ENCODE data around the gene RAB11FIP3. TPM values are rescaled to one million over a fixed set of nuclear protein-coding genes. Genes with fewer than 3 reads are reported as not detected.

Gene RAB11FIP3
- total RNA-seq, 1 experiment from 2014 or later: 37.1 TPM

- Histone ChIP-seq H3K27me3 (ENCODE audit: insufficient read depth, low read length) (no peaks in the 10 kb centered on the region), H2BK120ac (ENCODE audit: low read depth, low read length, poor library complexity, severe bottlenecking) (no peak overlapping the region), H3K56ac (ENCODE audit: insufficient read length, low read depth, low read length) (no peak overlapping the region), H3K14ac (ENCODE audit: insufficient read depth, low read length) (no peak overlapping the region), H2AFZ (ENCODE audit: low read length) (no peak overlapping the region), H3K4me1 (ENCODE audit: insufficient read depth, low read length) (no peaks in the 10 kb centered on the region), H4K20me1 (ENCODE audit: control insufficient read depth, insufficient read depth, insufficient read length) (no peaks in the 10 kb centered on the region), H2BK5ac (ENCODE audit: insufficient read length, low read length) (no peak overlapping the region), H2AK5ac (ENCODE audit: insufficient read length, low read length) (no peak overlapping the region), H3K27ac (ENCODE audit: insufficient read length, low read depth, low read length) (no peak overlapping the region), H3K23ac (ENCODE audit: insufficient read length, low read depth, low read length) (no peak overlapping the region), H2BK20ac (ENCODE audit: low read depth, low read length, poor library complexity, severe bottlenecking) (no peak overlapping the region), H4K5ac (ENCODE audit: insufficient read length, low read depth, low read length) (no peak overlapping the region), H3K4ac (ENCODE audit: low read depth, low read length) (no peak overlapping the region), H3K9ac (ENCODE audit: extremely low read depth, insufficient read length, low read length) (no peak overlapping the region), H3K4me2 (ENCODE audit: insufficient read depth, insufficient read length, low read length) (no peak overlapping the region), H3K23me2 (ENCODE audit: insufficient read length, low read depth, low read length, poor library complexity, severe bottlenecking) (no peaks in the 10 kb centered on the region), H4K91ac (ENCODE audit: insufficient read length, low read depth, low read length) (no peak overlapping the region), H3K9me3 (ENCODE audit: control insufficient read depth, low read depth, low read length) (no peaks in the 10 kb centered on the region), H2BK12ac (ENCODE audit: insufficient read length, low read depth, low read length) (no peak overlapping the region), H4K8ac (replicated peaks; ENCODE audit: insufficient read length, low read depth, low read length) (no peak overlapping the region), H3T11ph (ENCODE audit: low read length) (no peak overlapping the region), H3K18ac (ENCODE audit: insufficient read length, low read depth, low read length) (no peak overlapping the region), H2BK15ac (ENCODE audit: low read depth, low read length) (no peak overlapping the region), H3K79me1 (ENCODE audit: insufficient read depth, low read depth, low read length, poor library complexity, severe bottlenecking) (no peaks in the 10 kb centered on the region), H3K79me2 (ENCODE audit: insufficient read depth, low read length) (no peaks in the 10 kb centered on the region)
- Mint-ChIP-seq H3K4me1 (peaks cover 0 to 3% of the 10 kb centered on the region in 2 experiments; a peak in 3 of 4 replicates), H3K36me3 (ENCODE audit: insufficient read depth in 1 of 3, low read depth in 3 of 3) (peaks cover 4 to 12% (median 9%) of the 10 kb centered on the region in 3 experiments), H3K27me3 (ENCODE audit: low read depth) (no peaks in the 10 kb centered on the region; the same call in 1 of the 2 replicates), H3K27ac (peak overlapping the region in 2 of 3 experiments; percentile 50 to 93; a peak in 2 of 7 replicates), H3K9me3 (no peaks in the 10 kb centered on the region), H3K4me3 (no peak overlapping the region)
- WGBS (ENCODE audit: extremely low coverage, insufficient read length, low lambda C conversion rate): no CpG with 5 or more reads among the region's 33 CpGs
- TF ChIP-seq, protein P1, sequence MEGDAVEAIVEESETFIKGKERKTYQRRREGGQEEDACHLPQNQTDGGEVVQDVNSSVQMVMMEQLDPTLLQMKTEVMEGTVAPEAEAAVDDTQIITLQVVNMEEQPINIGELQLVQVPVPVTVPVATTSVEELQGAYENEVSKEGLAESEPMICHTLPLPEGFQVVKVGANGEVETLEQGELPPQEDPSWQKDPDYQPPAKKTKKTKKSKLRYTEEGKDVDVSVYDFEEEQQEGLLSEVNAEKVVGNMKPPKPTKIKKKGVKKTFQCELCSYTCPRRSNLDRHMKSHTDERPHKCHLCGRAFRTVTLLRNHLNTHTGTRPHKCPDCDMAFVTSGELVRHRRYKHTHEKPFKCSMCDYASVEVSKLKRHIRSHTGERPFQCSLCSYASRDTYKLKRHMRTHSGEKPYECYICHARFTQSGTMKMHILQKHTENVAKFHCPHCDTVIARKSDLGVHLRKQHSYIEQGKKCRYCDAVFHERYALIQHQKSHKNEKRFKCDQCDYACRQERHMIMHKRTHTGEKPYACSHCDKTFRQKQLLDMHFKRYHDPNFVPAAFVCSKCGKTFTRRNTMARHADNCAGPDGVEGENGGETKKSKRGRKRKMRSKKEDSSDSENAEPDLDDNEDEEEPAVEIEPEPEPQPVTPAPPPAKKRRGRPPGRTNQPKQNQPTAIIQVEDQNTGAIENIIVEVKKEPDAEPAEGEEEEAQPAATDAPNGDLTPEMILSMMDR (conservative IDR thresholded peaks at IDR 0.05): 0 out of 3 replicates have a peak, but pooled peaks have one; percentile 22
- peak; percentile 65 for DNase-seq
These were observed 80.2 kb downstream of the RAB11FIP3 start for GRCh38 chr16:505479-506245.
